ENCODE measurements around the gene VPS13C. TPM values are rescaled to one million over a fixed set of nuclear protein-coding genes. Genes with fewer than 3 reads are reported as not detected.

The VPS13C gene
- polyA plus RNA-seq, 3 donors: 12.0 to 32.2 (median 18.4) TPM

DNA sequence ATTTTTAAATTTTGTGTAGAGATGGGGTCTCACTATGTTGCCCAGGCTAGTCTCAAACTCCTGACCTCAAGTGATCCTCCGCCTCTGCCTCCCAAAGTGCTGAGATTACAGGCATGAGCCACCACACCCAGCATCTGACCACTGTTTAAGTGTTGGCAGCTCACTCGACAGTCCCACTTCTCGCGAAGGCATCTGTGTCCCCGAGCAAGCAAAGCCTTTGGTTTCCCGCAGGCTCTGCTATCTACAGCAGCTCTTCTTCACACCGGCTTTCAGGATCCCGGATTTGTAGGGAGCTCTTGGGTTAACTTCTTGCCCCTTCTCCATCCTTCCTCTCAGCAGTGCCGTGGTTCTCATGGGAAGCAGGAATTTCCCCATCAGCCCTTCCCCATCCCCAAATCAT lies 240.9 kb downstream of the VPS13C start:
- Mint-ChIP-seq H3K27me3 (ENCODE audit: low read depth in 3 of 3) (peaks cover under 1 to 7% (median 2%) of the 10 kb centered on the region in 3 donors), H3K4me3 (no peak overlapping the region), H3K9me3 (peaks cover 0 to 15% (median under 1%) of the 10 kb centered on the region in 7 donors), H3K4me1 (no peaks in the 10 kb centered on the region), H3K36me3 (no peaks in the 10 kb centered on the region), H3K27ac (no peak overlapping the region)
- no peaks in the 10 kb centered on the region for H4K20me1 ChIP-seq (ENCODE audit: insufficient read depth, low read length)
- no peaks in the 10 kb centered on the region for H3K36me3 ChIP-seq (replicated peaks in 1 of 2; ENCODE audit: control insufficient read depth in 1 of 2, insufficient read depth in 2 of 2, low read length in 2 of 2)
- no peaks in the 10 kb centered on the region for H3K27me3 ChIP-seq (ENCODE audit: control insufficient read depth in 2 of 2, insufficient read depth in 2 of 2, low read length in 2 of 2)
- WGBS (ENCODE audit: insufficient coverage): 100% methylated on average over 3 of the region's 9 CpGs
- H2AFZ ChIP-seq (ENCODE audit: insufficient read depth, low read depth, low read length, poor library complexity, severe bottlenecking): no peak overlapping the region
- H3K9me3 ChIP-seq (replicated peaks in 1 of 2; ENCODE audit: control insufficient read depth in 1 of 2, insufficient read depth in 1 of 2, low read length in 2 of 2): no peaks in the 10 kb centered on the region
- no peak overlapping the region for H3K4me3 ChIP-seq (replicated peaks in 1 of 3; ENCODE audit: low read depth in 2 of 3, low read length in 3 of 3)
- TF ChIP-seq, protein P1, sequence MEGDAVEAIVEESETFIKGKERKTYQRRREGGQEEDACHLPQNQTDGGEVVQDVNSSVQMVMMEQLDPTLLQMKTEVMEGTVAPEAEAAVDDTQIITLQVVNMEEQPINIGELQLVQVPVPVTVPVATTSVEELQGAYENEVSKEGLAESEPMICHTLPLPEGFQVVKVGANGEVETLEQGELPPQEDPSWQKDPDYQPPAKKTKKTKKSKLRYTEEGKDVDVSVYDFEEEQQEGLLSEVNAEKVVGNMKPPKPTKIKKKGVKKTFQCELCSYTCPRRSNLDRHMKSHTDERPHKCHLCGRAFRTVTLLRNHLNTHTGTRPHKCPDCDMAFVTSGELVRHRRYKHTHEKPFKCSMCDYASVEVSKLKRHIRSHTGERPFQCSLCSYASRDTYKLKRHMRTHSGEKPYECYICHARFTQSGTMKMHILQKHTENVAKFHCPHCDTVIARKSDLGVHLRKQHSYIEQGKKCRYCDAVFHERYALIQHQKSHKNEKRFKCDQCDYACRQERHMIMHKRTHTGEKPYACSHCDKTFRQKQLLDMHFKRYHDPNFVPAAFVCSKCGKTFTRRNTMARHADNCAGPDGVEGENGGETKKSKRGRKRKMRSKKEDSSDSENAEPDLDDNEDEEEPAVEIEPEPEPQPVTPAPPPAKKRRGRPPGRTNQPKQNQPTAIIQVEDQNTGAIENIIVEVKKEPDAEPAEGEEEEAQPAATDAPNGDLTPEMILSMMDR (IDR thresholded peaks at IDR 0.05): no peak
- no peak overlapping the region for H3K4me2 ChIP-seq (replicated peaks; ENCODE audit: extremely low read depth, low read length, poor library complexity, severe bottlenecking)
- H3K9ac ChIP-seq (ENCODE audit: insufficient read depth, low read length, poor library complexity, severe bottlenecking): no peak overlapping the region
- no peaks in the 10 kb centered on the region for H3K79me2 ChIP-seq (ENCODE audit: insufficient read depth, low read length)
- DNase-seq: no peak
- intact Hi-C loops (cut with micrococcal nuclease): no loop called here
- H3K4me1 ChIP-seq (ENCODE audit: control insufficient read depth in 1 of 2, insufficient read depth in 2 of 2, low read length in 2 of 2): no peaks in the 10 kb centered on the region
- no peak overlapping the region for H3K27ac ChIP-seq (ENCODE audit: low read depth in 1 of 2, low read length in 2 of 2)

DNA sequence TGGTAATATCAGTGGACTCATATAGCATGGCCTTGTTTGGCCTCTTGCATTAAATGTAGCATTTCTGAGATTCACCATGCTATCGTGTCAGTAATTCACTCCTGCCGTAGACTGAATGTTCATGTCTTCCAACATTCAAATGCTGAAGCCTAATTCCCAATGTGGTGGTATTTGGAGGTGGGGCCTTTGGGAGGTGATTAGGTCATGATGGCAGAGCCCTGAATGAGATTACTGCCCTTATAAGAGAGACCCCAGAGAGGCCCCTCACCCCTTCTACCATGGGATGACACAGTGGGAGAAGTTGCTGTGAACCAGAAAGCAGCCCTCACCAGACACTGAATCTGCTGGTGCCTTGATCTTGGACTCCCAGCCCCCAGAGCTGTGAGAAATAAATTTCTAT lies 241.4 kb downstream of the VPS13C start:
- Histone ChIP-seq H2AFZ (ENCODE audit: insufficient read depth, low read depth, low read length, poor library complexity, severe bottlenecking) (no peak overlapping the region), H3K27ac (ENCODE audit: low read depth in 1 of 2, low read length in 2 of 2) (no peak overlapping the region), H3K27me3 (ENCODE audit: control insufficient read depth in 2 of 2, insufficient read depth in 2 of 2, low read length in 2 of 2) (no peaks in the 10 kb centered on the region), H3K36me3 (replicated peaks in 1 of 2; ENCODE audit: control insufficient read depth in 1 of 2, insufficient read depth in 2 of 2, low read length in 2 of 2) (no peaks in the 10 kb centered on the region), H3K9me3 (replicated peaks in 1 of 2; ENCODE audit: control insufficient read depth in 1 of 2, insufficient read depth in 1 of 2, low read length in 2 of 2) (no peaks in the 10 kb centered on the region), H3K9ac (ENCODE audit: insufficient read depth, low read length, poor library complexity, severe bottlenecking) (no peak overlapping the region), H3K79me2 (ENCODE audit: insufficient read depth, low read length) (no peaks in the 10 kb centered on the region), H4K20me1 (ENCODE audit: insufficient read depth, low read length) (no peaks in the 10 kb centered on the region), H3K4me3 (replicated peaks in 1 of 3; ENCODE audit: low read depth in 2 of 3, low read length in 3 of 3) (no peak overlapping the region), H3K4me1 (ENCODE audit: control insufficient read depth in 1 of 2, insufficient read depth in 2 of 2, low read length in 2 of 2) (no peaks in the 10 kb centered on the region), H3K4me2 (replicated peaks; ENCODE audit: extremely low read depth, low read length, poor library complexity, severe bottlenecking) (no peak overlapping the region)
- Mint-ChIP-seq H3K27me3 (ENCODE audit: low read depth in 3 of 3) (peaks cover 0 to 5% (median 2%) of the 10 kb centered on the region in 3 donors), H3K4me1 (no peaks in the 10 kb centered on the region), H3K4me3 (no peak overlapping the region), H3K36me3 (no peaks in the 10 kb centered on the region), H3K27ac (no peak overlapping the region), H3K9me3 (peaks cover 0 to 15% (median 3%) of the 10 kb centered on the region in 7 donors)
- WGBS (ENCODE audit: insufficient coverage): 100% methylated on average over 1 of the region's 2 CpGs
- TF ChIP-seq, protein P1 (IDR thresholded peaks at IDR 0.05): no peak
- intact Hi-C loops (cut with micrococcal nuclease): no loop called here
- no peak for DNase-seq

All from CD14-positive monocyte (primary cell).